Kidney (tissue), 14 donors: ENCODE data around the gene HBP1. TPM values are rescaled to one million over a fixed set of nuclear protein-coding genes. Genes with fewer than 3 reads are reported as not detected.
A peak's percentile ranks its signal among the peaks of the same experiment; 100 is the strongest.

Experiments used
- DNase-seq, 5 donors: peaks; one replicate each; pipeline ENCODE4 v3.0.0-alpha.2; 2013 to 2020
- FAIRE-seq: peaks from 2 replicates; lab custom pipeline; 2012; peaks lifted over from hg19 to GRCh38; lab: Jason Lieb, UNC
- H3K27ac ChIP-seq, 2 donors: one replicate each; pipeline ENCODE4 v1.7.0; 2013; ENCODE audit warnings: low read depth in 2 of 2, low read length in 2 of 2, inconsistent platforms in 1 of 2
- H3K27me3 ChIP-seq: one replicate; pipeline ENCODE4 v1.7.1; 2013; ENCODE audit warnings: low read length, inconsistent platforms; ENCODE audit not compliant: control insufficient read depth, insufficient read depth
- H3K36me3 ChIP-seq, 3 donors: one replicate each; pipeline versions ENCODE4 v1.7.0 to v1.7.1; 2013; ENCODE audit warnings: low read length in 3 of 3, control low read depth in 1 of 3, inconsistent platforms in 1 of 3; ENCODE audit not compliant: insufficient read depth in 3 of 3, control insufficient read depth in 2 of 3
- H3K4me1 ChIP-seq, 3 donors: one replicate each; pipeline versions ENCODE4 v1.7.0 to v1.7.1; 2013; ENCODE audit warnings: low read length in 3 of 3, inconsistent platforms in 1 of 3, low read depth in 1 of 3; ENCODE audit not compliant: control insufficient read depth in 2 of 3, insufficient read depth in 2 of 3
- H3K4me3 ChIP-seq, 3 donors: one replicate each; pipeline versions ENCODE4 v1.7.0 to v1.8.1; 2013; ENCODE audit warnings: low read length in 3 of 3, control low read depth in 1 of 3, inconsistent platforms in 1 of 3
- H3K9ac ChIP-seq, 3 donors: one replicate each; pipeline versions ENCODE4 v1.7.0 to v1.7.1; 2013; ENCODE audit warnings: low read length in 3 of 3, control low read depth in 1 of 3, inconsistent platforms in 1 of 3
- H3K9me3 ChIP-seq, 3 donors: one replicate each; pipeline versions ENCODE4 v1.7.0 to v1.7.1; 2013; ENCODE audit warnings: low read length in 3 of 3, control low read depth in 1 of 3, inconsistent platforms in 1 of 3; ENCODE audit not compliant: control insufficient read depth in 2 of 3, insufficient read depth in 1 of 3
- intact Hi-C: fragments of 100-400 bp; cut with DNase I; formaldehyde crosslinking; loops from one replicate; pipeline ENCODE4 v1.11.1; 2022
- polyA plus RNA-seq: library from polyadenylated mRNA; stranded (reverse); fragments of 350-450 nt; fragmentation: Illumina TruSeq; extraction: RNeasy Lipid Tissue Mini Kit (QIAGEN cat#74804); gene quantifications from one replicate; pipeline ENCODE4 v1.2.3, GENCODE V29; 2014; ENCODE audit warnings: low read depth, low replicate concordance; ENCODE audit not compliant: insufficient read depth
- total RNA-seq: library from RNA; stranded (reverse); fragmentation: NEBNext Ultra II Directional; extraction: Animal tissue kit (Norgen Biotek cat#: 25700); gene quantifications from one replicate; pipeline ENCODE4 v1.2.1, GENCODE V29; 2021
- TF ChIP-seq, protein P1 (sequence below): IDR thresholded peaks from 3 replicates; pipeline ENCODE4 v1.5.1; 2012; ENCODE audit warnings: mild to moderate bottlenecking, moderate library complexity, borderline replicate concordance; ENCODE audit not compliant: insufficient read depth; ENCODE audit errors: extremely low read depth
- donor health status: control.
- donor health status: control.
- donor health status: control.
- donor health status: control.
- donor health status: control.
- donor health status: DM: yes; HTN: yes; CAD: no.
- donor health status: Normal renal cell carcinoma (clear cell type).

Gene HBP1
- total and polyA plus RNA-seq, 2 donors from 2014 or later = 29.3 to 64.4 TPM

DNA sequence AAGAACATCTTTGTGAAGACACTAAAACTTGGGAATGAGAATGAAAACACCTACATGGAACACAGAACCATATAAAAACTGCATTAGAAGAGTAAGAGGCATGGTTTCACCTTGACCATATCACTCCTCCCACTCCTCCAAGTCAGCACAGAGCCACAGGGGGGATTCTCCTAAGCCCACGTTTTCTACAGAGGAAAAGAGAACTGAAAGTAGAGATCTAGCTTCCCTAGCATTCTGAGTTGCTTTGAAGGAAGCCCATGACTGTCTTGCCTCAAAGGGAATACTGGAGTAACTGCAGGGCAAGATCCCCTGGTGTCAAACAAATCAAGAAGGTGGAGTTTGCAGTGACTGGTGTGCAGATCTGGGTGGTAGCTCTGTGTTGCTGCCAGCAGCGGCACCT, 43.9 kb downstream of the HBP1 start:
- H3K4me3 ChIP-seq = no peak overlapping the region
- H3K27ac ChIP-seq = no peak overlapping the region
- H3K9ac ChIP-seq = no peak overlapping the region
- DNase-seq (no peak), FAIRE-seq (no peak)
- H3K9me3 ChIP-seq = no peaks in the 10 kb centered on the region
- no peaks in the 10 kb centered on the region for H3K27me3 ChIP-seq
- no peaks in the 10 kb centered on the region for H3K4me1 ChIP-seq
- TF ChIP-seq, protein P1, sequence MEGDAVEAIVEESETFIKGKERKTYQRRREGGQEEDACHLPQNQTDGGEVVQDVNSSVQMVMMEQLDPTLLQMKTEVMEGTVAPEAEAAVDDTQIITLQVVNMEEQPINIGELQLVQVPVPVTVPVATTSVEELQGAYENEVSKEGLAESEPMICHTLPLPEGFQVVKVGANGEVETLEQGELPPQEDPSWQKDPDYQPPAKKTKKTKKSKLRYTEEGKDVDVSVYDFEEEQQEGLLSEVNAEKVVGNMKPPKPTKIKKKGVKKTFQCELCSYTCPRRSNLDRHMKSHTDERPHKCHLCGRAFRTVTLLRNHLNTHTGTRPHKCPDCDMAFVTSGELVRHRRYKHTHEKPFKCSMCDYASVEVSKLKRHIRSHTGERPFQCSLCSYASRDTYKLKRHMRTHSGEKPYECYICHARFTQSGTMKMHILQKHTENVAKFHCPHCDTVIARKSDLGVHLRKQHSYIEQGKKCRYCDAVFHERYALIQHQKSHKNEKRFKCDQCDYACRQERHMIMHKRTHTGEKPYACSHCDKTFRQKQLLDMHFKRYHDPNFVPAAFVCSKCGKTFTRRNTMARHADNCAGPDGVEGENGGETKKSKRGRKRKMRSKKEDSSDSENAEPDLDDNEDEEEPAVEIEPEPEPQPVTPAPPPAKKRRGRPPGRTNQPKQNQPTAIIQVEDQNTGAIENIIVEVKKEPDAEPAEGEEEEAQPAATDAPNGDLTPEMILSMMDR = no peak
- peaks cover 0 to 4% (median 0%) of the 10 kb centered on the region in 3 donors for H3K36me3 ChIP-seq
- intact Hi-C loops = no loop called here

DNA sequence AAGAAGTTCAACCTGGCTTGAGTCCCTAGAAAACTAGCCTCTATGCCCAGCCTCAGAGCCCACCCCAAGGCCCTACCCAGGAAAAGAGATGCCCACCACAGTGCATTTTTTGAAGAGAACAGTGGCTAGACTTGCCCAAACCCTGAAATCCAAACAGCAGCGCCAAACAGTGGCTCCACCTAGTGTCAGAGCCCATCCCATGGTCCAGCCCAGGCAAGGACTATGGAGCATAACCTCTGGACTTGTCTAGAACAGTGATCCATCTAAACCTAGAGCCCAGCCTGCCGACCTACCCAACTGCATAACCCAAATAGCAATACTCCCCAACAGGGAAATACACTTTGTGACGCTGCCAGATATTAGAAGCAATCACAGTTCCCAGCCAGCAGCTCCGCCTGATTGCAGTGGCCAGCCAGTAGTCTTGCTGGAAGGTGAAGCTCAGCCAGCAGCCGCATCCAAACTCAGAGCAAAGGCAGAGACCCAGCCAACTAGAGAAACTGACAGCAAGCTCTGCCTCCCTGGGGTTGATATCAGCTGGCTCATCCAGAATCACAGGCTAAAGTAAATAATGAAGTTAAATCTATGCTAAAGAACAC, 44.5 kb downstream of the HBP1 start:
- Histone ChIP-seq H3K27me3 (no peaks in the 10 kb centered on the region), H3K36me3 (peaks cover 0 to 4% (median 0%) of the 10 kb centered on the region in 3 donors), H3K9me3 (no peaks in the 10 kb centered on the region), H3K4me3 (no peak overlapping the region), H3K9ac (no peak overlapping the region), H3K27ac (no peak overlapping the region), H3K4me1 (no peaks in the 10 kb centered on the region)
- intact Hi-C loops = no loop called here
- FAIRE-seq (no peak), DNase-seq (no peak)
- TF ChIP-seq, protein P1 = peak; percentile 34

DNA sequence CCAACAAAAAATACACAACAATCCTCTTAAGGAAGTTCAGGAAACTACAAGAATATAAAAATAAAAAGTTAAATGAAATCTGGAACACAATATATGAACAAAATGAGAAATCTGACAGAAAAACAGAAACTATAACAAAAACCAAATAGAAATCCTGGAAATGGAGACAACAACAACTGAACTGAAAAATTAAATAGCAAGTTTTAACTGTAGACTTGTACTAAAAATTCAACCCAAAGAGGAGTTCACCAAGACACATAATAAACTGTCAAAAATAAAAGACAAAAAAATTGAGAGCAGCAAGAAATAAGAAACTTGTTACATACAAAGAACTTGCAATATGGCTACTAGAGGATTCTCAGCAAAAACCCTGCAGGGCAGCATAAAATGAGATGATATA, 45.1 kb downstream of the HBP1 start:
- H3K9ac ChIP-seq = no peak overlapping the region
- DNase-seq (no peak), FAIRE-seq (no peak)
- H3K27ac ChIP-seq = no peak overlapping the region
- TF ChIP-seq, protein P1 = no peak
- H3K4me3 ChIP-seq = no peak overlapping the region
- no peaks in the 10 kb centered on the region for H3K9me3 ChIP-seq
- intact Hi-C loops = no loop called here
- no peaks in the 10 kb centered on the region for H3K4me1 ChIP-seq
- no peaks in the 10 kb centered on the region for H3K27me3 ChIP-seq
- H3K36me3 ChIP-seq = peaks cover 0 to 4% (median 0%) of the 10 kb centered on the region in 3 donors
